Calu3 (cell line): Measurements from ENCODE around the gene NUBPL. TPM values are rescaled to one million over a fixed set of nuclear protein-coding genes. Genes with fewer than 3 reads are reported as not detected.

Experiments
- BruUV-seq: library from RNA; stranded (reverse); fragments of 400-500 nt; replicated peaks from 2 replicates; lab custom pipeline; 2021; lab: Mats Ljungman, UMichigan
- CTCF ChIA-PET: fragments of 300-600 bp; sonication (Branson Sonifier 250); formaldehyde crosslinking; loops from one replicate; lab custom pipeline; 2022; ENCODE audit warnings: antibody characterized with exemption; lab: Charles Lee
- DNase-seq: peaks from one replicate; pipeline ENCODE4 v3.0.0; 2022
- H3K27ac Mint-ChIP-seq: one replicate; pipeline ENCODE4 v1.8.0; 2022; ENCODE audit warnings: mixed read lengths; ENCODE audit not compliant: unreplicated experiment
- H3K27me3 Mint-ChIP-seq: one replicate; pipeline ENCODE4 v1.8.0; 2022; ENCODE audit warnings: mixed read lengths; ENCODE audit not compliant: unreplicated experiment
- H3K36me3 Mint-ChIP-seq: one replicate; pipeline ENCODE4 v1.8.0; 2022; ENCODE audit warnings: mild to moderate bottlenecking, moderate library complexity, mixed read lengths; ENCODE audit not compliant: insufficient read depth, unreplicated experiment
- H3K4me1 Mint-ChIP-seq: one replicate; pipeline ENCODE4 v1.8.0; 2022; ENCODE audit warnings: mild to moderate bottlenecking, low read depth, mixed read lengths; ENCODE audit not compliant: unreplicated experiment
- H3K4me3 Mint-ChIP-seq: one replicate; pipeline ENCODE4 v1.8.0; 2022; ENCODE audit warnings: mild to moderate bottlenecking, low read depth, moderate library complexity, mixed read lengths; ENCODE audit not compliant: unreplicated experiment
- H3K9me3 Mint-ChIP-seq: one replicate; pipeline ENCODE4 v1.8.0; 2022; ENCODE audit warnings: low read depth, mixed read lengths; ENCODE audit not compliant: unreplicated experiment
- intact Hi-C: fragments of 100-400 bp; cut with micrococcal nuclease; formaldehyde crosslinking; loops from one replicate; pipeline ENCODE4 v1.10.0; 2022; ENCODE audit not compliant: unreplicated experiment
- total RNA-seq: library from RNA; stranded (reverse); gene quantifications from 2 replicates; pipeline ENCODE4 v1.2.3, GENCODE V29; 2022
- TF ChIP-seq, protein P1 (sequence below): fragments of 200-600 bp; IDR thresholded peaks from one replicate; pipeline ENCODE4 v1.8.0; 2022; ENCODE audit warnings: antibody characterized with exemption; ENCODE audit not compliant: unreplicated experiment

Gene NUBPL
- total RNA-seq, 1 experiment from 2014 or later: 14.2 TPM

GRCh38 chr14:31718985-31719384 is 157.8 kb downstream of the NUBPL start:
- no peak for DNase-seq
- CTCF ChIA-PET: interaction anchor here (0.9 kb wide), 1 partner anchor 14 kb away, joined by 3 read pairs; no protein-coding TSS in a partner anchor
- no peaks in the 10 kb centered on the region for H3K9me3 Mint-ChIP-seq
- H3K27ac Mint-ChIP-seq: no peak overlapping the region
- TF ChIP-seq, protein P1, sequence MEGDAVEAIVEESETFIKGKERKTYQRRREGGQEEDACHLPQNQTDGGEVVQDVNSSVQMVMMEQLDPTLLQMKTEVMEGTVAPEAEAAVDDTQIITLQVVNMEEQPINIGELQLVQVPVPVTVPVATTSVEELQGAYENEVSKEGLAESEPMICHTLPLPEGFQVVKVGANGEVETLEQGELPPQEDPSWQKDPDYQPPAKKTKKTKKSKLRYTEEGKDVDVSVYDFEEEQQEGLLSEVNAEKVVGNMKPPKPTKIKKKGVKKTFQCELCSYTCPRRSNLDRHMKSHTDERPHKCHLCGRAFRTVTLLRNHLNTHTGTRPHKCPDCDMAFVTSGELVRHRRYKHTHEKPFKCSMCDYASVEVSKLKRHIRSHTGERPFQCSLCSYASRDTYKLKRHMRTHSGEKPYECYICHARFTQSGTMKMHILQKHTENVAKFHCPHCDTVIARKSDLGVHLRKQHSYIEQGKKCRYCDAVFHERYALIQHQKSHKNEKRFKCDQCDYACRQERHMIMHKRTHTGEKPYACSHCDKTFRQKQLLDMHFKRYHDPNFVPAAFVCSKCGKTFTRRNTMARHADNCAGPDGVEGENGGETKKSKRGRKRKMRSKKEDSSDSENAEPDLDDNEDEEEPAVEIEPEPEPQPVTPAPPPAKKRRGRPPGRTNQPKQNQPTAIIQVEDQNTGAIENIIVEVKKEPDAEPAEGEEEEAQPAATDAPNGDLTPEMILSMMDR: no peak
- H3K27me3 Mint-ChIP-seq: no peaks in the 10 kb centered on the region
- H3K4me3 Mint-ChIP-seq: no peak overlapping the region
- intact Hi-C loops: no loop called here
- no peaks in the 10 kb centered on the region for H3K36me3 Mint-ChIP-seq
- no TSS peak for BruUV-seq
- peaks cover 9% of the 10 kb centered on the region for H3K4me1 Mint-ChIP-seq

DNA sequence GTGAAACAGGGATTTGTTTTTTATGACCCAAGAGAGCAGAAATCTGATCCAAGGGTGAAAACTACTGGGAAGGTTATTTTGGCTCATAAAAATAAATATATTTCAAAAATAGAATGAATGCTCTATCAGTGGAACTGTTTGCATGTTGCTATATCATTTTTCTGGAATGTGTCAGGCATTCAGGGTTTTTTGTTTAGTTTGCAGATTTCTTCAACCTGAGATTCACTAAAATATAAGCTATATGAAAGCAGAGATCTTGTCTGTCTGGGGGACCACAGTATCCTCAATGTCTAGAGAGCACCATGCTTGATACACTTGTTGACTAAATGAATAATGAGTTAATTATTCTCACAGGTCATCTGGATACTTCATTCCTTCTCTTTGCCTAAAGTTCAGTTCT is 165.1 kb downstream of the NUBPL start:
- intact Hi-C loops: no loop called here
- TF ChIP-seq, protein P1: no peak
- no peaks in the 10 kb centered on the region for H3K4me1 Mint-ChIP-seq
- no peak overlapping the region for H3K27ac Mint-ChIP-seq
- no peaks in the 10 kb centered on the region for H3K36me3 Mint-ChIP-seq
- no peak for DNase-seq
- H3K27me3 Mint-ChIP-seq: no peaks in the 10 kb centered on the region
- BruUV-seq: no TSS peak
- no peak overlapping the region for H3K4me3 Mint-ChIP-seq
- no peaks in the 10 kb centered on the region for H3K9me3 Mint-ChIP-seq
- CTCF ChIA-PET: no interaction called here

DNA sequence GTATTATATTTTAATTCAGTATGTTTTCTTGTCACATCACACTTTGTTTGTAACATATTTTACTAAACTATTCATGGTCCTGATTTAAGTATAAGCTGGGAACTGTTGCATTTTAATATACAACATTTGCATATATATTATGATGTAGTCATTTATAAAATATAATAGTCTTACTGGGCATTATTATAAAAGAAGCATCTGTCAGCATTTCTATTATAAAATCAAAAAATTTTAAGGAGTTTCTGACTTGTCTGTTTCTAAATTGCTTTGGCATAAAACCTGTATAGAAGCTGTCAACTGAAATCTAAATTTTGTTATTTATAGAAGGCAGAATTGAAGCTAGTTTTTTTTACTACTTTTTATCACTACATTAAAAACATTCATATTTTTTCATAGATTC is 166.6 kb downstream of the NUBPL start:
- Mint-ChIP-seq H3K27ac (no peak overlapping the region), H3K4me3 (no peak overlapping the region), H3K27me3 (no peaks in the 10 kb centered on the region), H3K36me3 (no peaks in the 10 kb centered on the region), H3K9me3 (no peaks in the 10 kb centered on the region), H3K4me1 (no peaks in the 10 kb centered on the region)
- CTCF ChIA-PET: no interaction called here
- intact Hi-C loops: no loop called here
- DNase-seq: no peak
- TF ChIP-seq, protein P1: no peak
- BruUV-seq: no TSS peak

- no TSS peak for BruUV-seq
- no peak overlapping the region for H3K27ac Mint-ChIP-seq
- H3K36me3 Mint-ChIP-seq: no peaks in the 10 kb centered on the region
- H3K4me1 Mint-ChIP-seq: no peaks in the 10 kb centered on the region
- CTCF ChIA-PET: interaction anchor here (0.5 kb wide), 1 partner anchor 641 kb away, joined by 3 read pairs; no protein-coding TSS in a partner anchor
- no peaks in the 10 kb centered on the region for H3K9me3 Mint-ChIP-seq
- DNase-seq: no peak
- H3K27me3 Mint-ChIP-seq: no peaks in the 10 kb centered on the region
- TF ChIP-seq, protein P1: no peak
- no peak overlapping the region for H3K4me3 Mint-ChIP-seq
- intact Hi-C loops: no loop called here
These were observed 179.5 kb downstream of the NUBPL start for GRCh38 chr14:31740688-31741087.
